Endothelial cell (in vitro differentiated cells): ENCODE measurements around the gene CEP128. TPM values are rescaled to one million over a fixed set of nuclear protein-coding genes. Genes with fewer than 3 reads are reported as not detected.

ENCODE experiments used
- DNase-seq: peaks from one replicate; pipeline ENCODE4 v3.0.0; 2021; ENCODE audit warnings: low spot score
- H3K27ac Mint-ChIP-seq: one replicate; pipeline ENCODE4 v1.8.0; 2021; ENCODE audit warnings: mixed read lengths, inconsistent platforms; ENCODE audit not compliant: unreplicated experiment
- H3K27me3 Mint-ChIP-seq: one replicate; pipeline ENCODE4 v1.8.0; 2021; ENCODE audit warnings: mild to moderate bottlenecking, moderate library complexity, mixed read lengths, inconsistent platforms; ENCODE audit not compliant: unreplicated experiment
- H3K36me3 Mint-ChIP-seq: one replicate; pipeline ENCODE4 v1.8.0; 2021; ENCODE audit warnings: mild to moderate bottlenecking, low read depth, mixed read lengths, inconsistent platforms; ENCODE audit not compliant: unreplicated experiment
- H3K4me1 Mint-ChIP-seq: one replicate; pipeline ENCODE4 v1.8.0; 2021; ENCODE audit warnings: mild to moderate bottlenecking, mixed read lengths, inconsistent platforms; ENCODE audit not compliant: unreplicated experiment
- H3K4me3 Mint-ChIP-seq: one replicate; pipeline ENCODE4 v1.8.0; 2021; ENCODE audit warnings: mild to moderate bottlenecking, mixed read lengths, inconsistent platforms; ENCODE audit not compliant: unreplicated experiment
- H3K9me3 Mint-ChIP-seq: one replicate; pipeline ENCODE4 v1.8.0; 2021; ENCODE audit warnings: mixed read lengths, inconsistent platforms; ENCODE audit not compliant: unreplicated experiment
- total RNA-seq: library from RNA; stranded (reverse); fragmentation: NEBNext Ultra II Directional; extraction: Animal tissue kit (Norgen Biotek cat#: 25700); gene quantifications from one replicate; pipeline ENCODE4 v1.2.1, GENCODE V29; 2021; ENCODE audit not compliant: unreplicated experiment
- TF ChIP-seq, protein P1 (sequence below): fragments of 200-600 bp; sonication (generic); IDR thresholded peaks from one replicate; pipeline ENCODE4 v1.5.0; 2021; ENCODE audit warnings: antibody characterized with exemption; ENCODE audit not compliant: unreplicated experiment

CEP128 gene
- total RNA-seq, 1 donor from 2014 or later, result 10.4 TPM

DNA sequence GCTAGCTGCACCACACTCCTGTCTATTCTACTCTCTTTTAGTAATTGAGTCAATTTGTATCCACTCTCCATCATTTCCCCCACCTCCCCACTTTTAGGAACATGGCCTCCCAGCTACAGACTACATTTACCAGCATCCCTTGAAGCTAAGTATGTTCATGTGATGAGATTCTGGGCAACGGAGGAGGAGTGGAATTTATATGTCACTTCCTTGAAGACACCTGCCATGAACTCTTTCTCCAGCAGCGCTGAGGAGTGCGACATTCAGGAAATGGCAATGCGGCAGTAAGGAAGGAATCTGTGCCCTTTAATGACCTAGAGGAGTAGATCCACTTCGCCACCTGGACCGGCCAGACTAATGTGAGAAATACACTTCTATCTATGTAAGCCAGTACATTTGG lies 486.5 kb downstream of the CEP128 start:
- no peaks in the 10 kb centered on the region for H3K4me1 Mint-ChIP-seq
- no peak overlapping the region for H3K4me3 Mint-ChIP-seq
- no peak overlapping the region for H3K27ac Mint-ChIP-seq
- DNase-seq, result no peak
- TF ChIP-seq, protein P1, sequence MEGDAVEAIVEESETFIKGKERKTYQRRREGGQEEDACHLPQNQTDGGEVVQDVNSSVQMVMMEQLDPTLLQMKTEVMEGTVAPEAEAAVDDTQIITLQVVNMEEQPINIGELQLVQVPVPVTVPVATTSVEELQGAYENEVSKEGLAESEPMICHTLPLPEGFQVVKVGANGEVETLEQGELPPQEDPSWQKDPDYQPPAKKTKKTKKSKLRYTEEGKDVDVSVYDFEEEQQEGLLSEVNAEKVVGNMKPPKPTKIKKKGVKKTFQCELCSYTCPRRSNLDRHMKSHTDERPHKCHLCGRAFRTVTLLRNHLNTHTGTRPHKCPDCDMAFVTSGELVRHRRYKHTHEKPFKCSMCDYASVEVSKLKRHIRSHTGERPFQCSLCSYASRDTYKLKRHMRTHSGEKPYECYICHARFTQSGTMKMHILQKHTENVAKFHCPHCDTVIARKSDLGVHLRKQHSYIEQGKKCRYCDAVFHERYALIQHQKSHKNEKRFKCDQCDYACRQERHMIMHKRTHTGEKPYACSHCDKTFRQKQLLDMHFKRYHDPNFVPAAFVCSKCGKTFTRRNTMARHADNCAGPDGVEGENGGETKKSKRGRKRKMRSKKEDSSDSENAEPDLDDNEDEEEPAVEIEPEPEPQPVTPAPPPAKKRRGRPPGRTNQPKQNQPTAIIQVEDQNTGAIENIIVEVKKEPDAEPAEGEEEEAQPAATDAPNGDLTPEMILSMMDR, result no peak
- peaks cover under 1% of the 10 kb centered on the region for H3K9me3 Mint-ChIP-seq
- H3K27me3 Mint-ChIP-seq, result no peaks in the 10 kb centered on the region
- H3K36me3 Mint-ChIP-seq, result peaks cover under 1% of the 10 kb centered on the region

DNA sequence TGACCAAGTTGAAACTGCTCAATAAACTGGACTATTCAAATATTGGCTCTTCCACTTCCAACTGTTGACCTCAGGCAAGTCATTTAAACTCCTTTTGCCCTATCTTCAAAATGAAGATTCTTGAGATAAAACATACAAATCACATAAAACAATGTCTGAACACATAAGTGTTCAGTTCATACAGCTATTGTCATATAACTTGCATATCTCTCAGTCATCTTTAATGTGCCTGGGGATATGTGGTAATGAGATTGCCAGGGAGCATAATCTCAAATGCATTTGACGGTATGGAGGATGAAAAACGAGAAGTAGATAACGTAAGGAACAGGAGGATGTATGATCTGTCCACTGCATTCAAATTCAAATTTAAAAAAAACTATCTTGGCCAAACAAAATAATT lies 493.3 kb downstream of the CEP128 start:
- DNase-seq, result no peak
- H3K9me3 Mint-ChIP-seq, result peaks cover 3% of the 10 kb centered on the region
- H3K4me1 Mint-ChIP-seq, result no peaks in the 10 kb centered on the region
- no peak overlapping the region for H3K27ac Mint-ChIP-seq
- H3K27me3 Mint-ChIP-seq, result no peaks in the 10 kb centered on the region
- H3K36me3 Mint-ChIP-seq, result peaks cover 11% of the 10 kb centered on the region
- TF ChIP-seq, protein P1, result no peak
- H3K4me3 Mint-ChIP-seq, result no peak overlapping the region

DNA sequence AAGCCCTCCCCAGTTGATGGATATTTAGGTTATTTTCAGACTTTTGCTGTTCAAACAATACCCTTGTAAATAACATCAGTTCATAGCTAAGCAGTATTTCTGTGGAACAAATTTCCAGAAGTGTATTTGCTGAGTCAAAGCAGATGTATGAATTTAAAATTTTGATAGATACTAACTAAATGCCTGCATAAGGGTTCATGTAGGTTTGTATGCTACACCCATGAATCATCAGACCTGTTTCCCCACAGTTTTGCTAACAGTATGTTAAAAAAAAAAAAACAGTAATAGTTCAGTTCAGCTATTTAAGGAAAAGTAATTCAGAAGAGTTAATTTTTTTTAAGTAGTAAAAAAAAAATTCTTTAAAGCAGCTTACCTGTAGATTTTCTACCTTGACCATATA lies 494.1 kb downstream of the CEP128 start:
- DNase-seq, result no peak
- Mint-ChIP-seq H3K9me3 (peaks cover 3% of the 10 kb centered on the region), H3K27ac (no peak overlapping the region), H3K4me1 (no peaks in the 10 kb centered on the region), H3K27me3 (no peaks in the 10 kb centered on the region), H3K36me3 (peaks cover 11% of the 10 kb centered on the region), H3K4me3 (no peak overlapping the region)
- TF ChIP-seq, protein P1, result no peak

Other genes with a start within 250 kb of the CEP128 start
- not detected for gene TSHR, start 13.9 kb upstream of the CEP128 start, total RNA-seq